NCI-H1105 treated with DMSO at 0.1 percent for 48 hours (cell line): ENCODE results near the gene SIK2.
"Not testable (repeated sequence)": the region's sequence is repeated elsewhere in the genome, so short reads cannot be mapped to it uniquely, and the experiment has no call there.

Experiments used
- DNase-seq: peaks from one replicate; lab custom pipeline; 2025; lab: John Stamatoyannopoulos, UW

The SIK2 gene

GRCh38 chr11:111658493-111658892 lies 56.2 kb downstream of the SIK2 start:
- DNase-seq: not testable (repeated sequence)

GRCh38 chr11:111659201-111660115 lies 57.2 kb downstream of the SIK2 start:
- no peak for DNase-seq

- no peak for DNase-seq
Observed at GRCh38 chr11:111660822-111661221, 58.6 kb downstream of the SIK2 start.

GRCh38 chr11:111663820-111664219 lies 61.6 kb downstream of the SIK2 start:
- DNase-seq: no peak

- no peak for DNase-seq
Observed at GRCh38 chr11:111665777-111666176, 63.5 kb downstream of the SIK2 start.

GRCh38 chr11:111668980-111669379 lies 66.7 kb downstream of the SIK2 start:
- DNase-seq: no peak

GRCh38 chr11:111671383-111671782 lies 69.1 kb downstream of the SIK2 start:
- DNase-seq: no peak

GRCh38 chr11:111672949-111673348 lies 70.7 kb downstream of the SIK2 start:
- no peak for DNase-seq

GRCh38 chr11:111674941-111675340 lies 72.7 kb downstream of the SIK2 start:
- no peak for DNase-seq

- DNase-seq: no peak
Observed at GRCh38 chr11:111675891-111676290, 73.6 kb downstream of the SIK2 start.

- no peak for DNase-seq
Observed at GRCh38 chr11:111676878-111677585, 74.8 kb downstream of the SIK2 start.

GRCh38 chr11:111680486-111681175 lies 78.4 kb downstream of the SIK2 start:
- no peak for DNase-seq

- DNase-seq: no peak
Observed at GRCh38 chr11:111683806-111684205, 81.6 kb downstream of the SIK2 start.

GRCh38 chr11:111684251-111684650 lies 82.0 kb downstream of the SIK2 start:
- no peak for DNase-seq

- DNase-seq: no peak
Observed at GRCh38 chr11:111688013-111688412, 85.8 kb downstream of the SIK2 start.

GRCh38 chr11:111691176-111691575 lies 88.9 kb downstream of the SIK2 start:
- DNase-seq: no peak

GRCh38 chr11:111691741-111692140 lies 89.5 kb downstream of the SIK2 start:
- DNase-seq: no peak

GRCh38 chr11:111693224-111693937 lies 91.1 kb downstream of the SIK2 start:
- DNase-seq: no peak

GRCh38 chr11:111694851-111695250 lies 92.6 kb downstream of the SIK2 start:
- no peak for DNase-seq

GRCh38 chr11:111696556-111696955 lies 94.3 kb downstream of the SIK2 start:
- DNase-seq: no peak

GRCh38 chr11:111697933-111698371 lies 95.7 kb downstream of the SIK2 start:
- no peak for DNase-seq
